ENCODE results near the gene SLC25A22.

SLC25A22 gene

GRCh38 chr11:838441-839279 is 40.6 kb upstream of the SLC25A22 start:
- no peak for DNase-seq
- peaks cover 4% of the 10 kb centered on the region for H3K27me3 Mint-ChIP-seq
- peaks cover 34% of the 10 kb centered on the region for H3K4me1 Mint-ChIP-seq (ENCODE audit: low read depth)
- no peaks in the 10 kb centered on the region for H3K9me3 Mint-ChIP-seq
- peaks cover 59% of the 10 kb centered on the region for H3K36me3 Mint-ChIP-seq (ENCODE audit: low read depth)
- H3K27ac Mint-ChIP-seq, result no peak overlapping the region
- no peak overlapping the region for H3K4me3 Mint-ChIP-seq

GRCh38 chr11:837990-838307 is 39.9 kb upstream of the SLC25A22 start:
- Mint-ChIP-seq H3K4me1 (ENCODE audit: low read depth) (peaks cover 32% of the 10 kb centered on the region), H3K27ac (no peak overlapping the region), H3K36me3 (ENCODE audit: low read depth) (peaks cover 59% of the 10 kb centered on the region), H3K4me3 (no peak overlapping the region), H3K27me3 (peaks cover 4% of the 10 kb centered on the region), H3K9me3 (no peaks in the 10 kb centered on the region)
- no peak for DNase-seq

- Mint-ChIP-seq H3K36me3 (ENCODE audit: low read depth) (peaks cover 59% of the 10 kb centered on the region), H3K9me3 (no peaks in the 10 kb centered on the region), H3K27me3 (peaks cover 4% of the 10 kb centered on the region), H3K4me1 (ENCODE audit: low read depth) (peaks cover 32% of the 10 kb centered on the region), H3K27ac (no peak overlapping the region), H3K4me3 (no peak overlapping the region)
- no peak for DNase-seq
Measured at GRCh38 chr11:837189-837989, 39.3 kb upstream of the SLC25A22 start.

- H3K27ac Mint-ChIP-seq, result no peak overlapping the region
- peaks cover 56% of the 10 kb centered on the region for H3K36me3 Mint-ChIP-seq (ENCODE audit: low read depth)
- no peak for DNase-seq
- no peak overlapping the region for H3K4me3 Mint-ChIP-seq
- H3K4me1 Mint-ChIP-seq (ENCODE audit: low read depth), result peaks cover 35% of the 10 kb centered on the region
- no peaks in the 10 kb centered on the region for H3K9me3 Mint-ChIP-seq
- H3K27me3 Mint-ChIP-seq, result peaks cover 10% of the 10 kb centered on the region
Measured at GRCh38 chr11:836700-837099, 38.6 kb upstream of the SLC25A22 start.

- Mint-ChIP-seq H3K27me3 (peaks cover 14% of the 10 kb centered on the region), H3K9me3 (no peaks in the 10 kb centered on the region), H3K4me3 (no peak overlapping the region), H3K27ac (no peak overlapping the region), H3K4me1 (ENCODE audit: low read depth) (peaks cover 35% of the 10 kb centered on the region), H3K36me3 (ENCODE audit: low read depth) (peaks cover 53% of the 10 kb centered on the region)
- DNase-seq, result no peak
Measured at GRCh38 chr11:836274-836673, 38.2 kb upstream of the SLC25A22 start.

- Mint-ChIP-seq H3K9me3 (no peaks in the 10 kb centered on the region), H3K27me3 (peaks cover 29% of the 10 kb centered on the region), H3K27ac (no peak overlapping the region), H3K36me3 (ENCODE audit: low read depth) (peaks cover 37% of the 10 kb centered on the region), H3K4me1 (ENCODE audit: low read depth) (peaks cover 31% of the 10 kb centered on the region), H3K4me3 (peak overlapping the region; percentile 71)
- DNase-seq, result no peak
Measured at GRCh38 chr11:834371-835316, 36.6 kb upstream of the SLC25A22 start.

GRCh38 chr11:833849-834311 is 35.8 kb upstream of the SLC25A22 start:
- Mint-ChIP-seq H3K27ac (peak overlapping the region; percentile 52), H3K4me3 (peak overlapping the region; percentile 71), H3K36me3 (ENCODE audit: low read depth) (peaks cover 29% of the 10 kb centered on the region), H3K27me3 (peaks cover 37% of the 10 kb centered on the region), H3K4me1 (ENCODE audit: low read depth) (peaks cover 36% of the 10 kb centered on the region), H3K9me3 (no peaks in the 10 kb centered on the region)
- no peak for DNase-seq

GRCh38 chr11:833114-833791 is 35.2 kb upstream of the SLC25A22 start:
- H3K4me3 Mint-ChIP-seq, result peak overlapping the region; percentile 71
- H3K4me1 Mint-ChIP-seq (ENCODE audit: low read depth), result peaks cover 36% of the 10 kb centered on the region
- DNase-seq, result peak; percentile 58
- no peaks in the 10 kb centered on the region for H3K9me3 Mint-ChIP-seq
- no peak overlapping the region for H3K27ac Mint-ChIP-seq
- peaks cover 23% of the 10 kb centered on the region for H3K36me3 Mint-ChIP-seq (ENCODE audit: low read depth)
- peaks cover 43% of the 10 kb centered on the region for H3K27me3 Mint-ChIP-seq

GRCh38 chr11:832529-833113 is 34.5 kb upstream of the SLC25A22 start, which contains the start of gene CD151:
Gene CD151, plus strand, starts transcription at chr11:832952. Its CDS starts 3,118 bp downstream, at chr11:836070.
- H3K4me3 Mint-ChIP-seq, result peak within 1 kb of the TSS; percentile 71
- peak; percentile 66 for DNase-seq
- peak within 1 kb of the TSS; percentile 52 for H3K27ac Mint-ChIP-seq
- peaks cover 49% of the 10 kb centered on the region for H3K27me3 Mint-ChIP-seq
- no peaks in the 10 kb centered on the region for H3K9me3 Mint-ChIP-seq
- H3K4me1 Mint-ChIP-seq (ENCODE audit: low read depth), result peaks cover 43% of the 10 kb centered on the region
- H3K36me3 Mint-ChIP-seq (ENCODE audit: low read depth), result peaks cover 16% of the 10 kb centered on the region

GRCh38 chr11:831961-832528 is 34.0 kb upstream of the SLC25A22 start:
- peaks cover 12% of the 10 kb centered on the region for H3K36me3 Mint-ChIP-seq (ENCODE audit: low read depth)
- peaks cover 52% of the 10 kb centered on the region for H3K27me3 Mint-ChIP-seq
- H3K9me3 Mint-ChIP-seq, result no peaks in the 10 kb centered on the region

GRCh38 chr11:831118-831864 is 33.2 kb upstream of the SLC25A22 start:
- no peak overlapping the region for H3K4me3 Mint-ChIP-seq
- H3K4me1 Mint-ChIP-seq (ENCODE audit: low read depth), result peaks cover 50% of the 10 kb centered on the region
- no peak for DNase-seq
- peaks cover 4% of the 10 kb centered on the region for H3K36me3 Mint-ChIP-seq (ENCODE audit: low read depth)
- H3K27me3 Mint-ChIP-seq, result peaks cover 56% of the 10 kb centered on the region
- no peaks in the 10 kb centered on the region for H3K9me3 Mint-ChIP-seq
- peak overlapping the region; percentile 26 for H3K27ac Mint-ChIP-seq

More at GRCh38 chr11:831961-832528, 34.0 kb upstream of the SLC25A22 start:
- no peak overlapping the region for H3K27ac Mint-ChIP-seq
- peak overlapping the region; percentile 36 for H3K4me3 Mint-ChIP-seq
- peaks cover 45% of the 10 kb centered on the region for H3K4me1 Mint-ChIP-seq (ENCODE audit: low read depth)
- DNase-seq, result no peak

- peaks cover 3% of the 10 kb centered on the region for H3K36me3 Mint-ChIP-seq (ENCODE audit: low read depth)
- no peak overlapping the region for H3K27ac Mint-ChIP-seq
- no peaks in the 10 kb centered on the region for H3K9me3 Mint-ChIP-seq
- peak; percentile 76 for DNase-seq
- H3K27me3 Mint-ChIP-seq, result peaks cover 56% of the 10 kb centered on the region
- H3K4me3 Mint-ChIP-seq, result no peak overlapping the region
- peaks cover 51% of the 10 kb centered on the region for H3K4me1 Mint-ChIP-seq (ENCODE audit: low read depth)
Measured at GRCh38 chr11:830295-831117, 32.4 kb upstream of the SLC25A22 start.

Measured in activated T-cell treated with anti-CD3 and anti-CD28 coated beads, Interleukin-2, amount 50 U/mL, for 24 hours (primary cell).